Stomach (tissue), 4 donors: ENCODE results near the gene ENTR1.

ENCODE experiments used
- CTCF ChIP-seq, 7 experiments: fragments of 450-650 bp in 4 of 7; fragments of 200-600 bp in 3 of 7; sonication (generic) in 3 of 7; IDR thresholded peaks; one replicate each; pipeline ENCODE4 v1.5.1; 2016 to 2019; ENCODE audit warnings: antibody characterized with exemption in 7 of 7, control low read depth in 2 of 7, mild to moderate bottlenecking in 1 of 7
- POLR2AphosphoS5 ChIP-seq, 3 donors: sonication (generic); formaldehyde crosslinking; IDR thresholded peaks; one replicate each; pipeline ENCODE4 v1.6.1; 2016; ENCODE audit warnings: antibody characterized with exemption in 3 of 3

- TF ChIP-seq POLR2AphosphoS5 (IDR thresholded peaks at IDR 0.05) (no peak), CTCF (IDR thresholded peaks at IDR 0.05) (no peak)
Measured at GRCh38 chr9:136383436-136383835, 27.0 kb downstream of the ENTR1 start.
